Activated T-helper 17 cell treated with anti-CD3 and anti-CD28 coated beads, Interleukin-2, amount 50 U/mL, for 72 hours (primary cell): Measurements from ENCODE around the gene FAF1. TPM values are rescaled to one million over a fixed set of nuclear protein-coding genes. Genes with fewer than 3 reads are reported as not detected.
"Not testable (repeated sequence)": the region's sequence is repeated elsewhere in the genome, so short reads cannot be mapped to it uniquely, and the experiment has no call there.

Experiments
- ATAC-seq: fragments of 150-1000 bp; cut with Tn5 transposase; replicated peaks from 2 replicates; pipeline ENCODE4 v1.10.0; 2021; ENCODE audit warnings: mild to moderate bottlenecking, moderate library complexity
- H3K27ac Mint-ChIP-seq: one replicate; pipeline ENCODE4 v1.8.0; 2022; ENCODE audit warnings: mixed read lengths
- H3K27me3 Mint-ChIP-seq: one replicate; pipeline ENCODE4 v1.8.0; 2022; ENCODE audit warnings: mixed read lengths
- H3K36me3 Mint-ChIP-seq: one replicate; pipeline ENCODE4 v1.8.0; 2022; ENCODE audit warnings: low read depth, mild to moderate bottlenecking, mixed read lengths
- H3K4me1 Mint-ChIP-seq: one replicate; pipeline ENCODE4 v1.8.0; 2022; ENCODE audit warnings: mixed read lengths
- H3K4me3 Mint-ChIP-seq: one replicate; pipeline ENCODE4 v1.8.0; 2022; ENCODE audit warnings: mild to moderate bottlenecking, mixed read lengths
- H3K9me3 Mint-ChIP-seq: one replicate; pipeline ENCODE4 v1.8.0; 2022; ENCODE audit warnings: mixed read lengths
- total RNA-seq, 2 donors: library from RNA; stranded (reverse); gene quantifications; one replicate each; pipeline ENCODE4 v1.2.3, GENCODE V29; 2022

The FAF1 gene
- total RNA-seq, 2 donors from 2014 or later, result 55.5 to 69.7 TPM

DNA sequence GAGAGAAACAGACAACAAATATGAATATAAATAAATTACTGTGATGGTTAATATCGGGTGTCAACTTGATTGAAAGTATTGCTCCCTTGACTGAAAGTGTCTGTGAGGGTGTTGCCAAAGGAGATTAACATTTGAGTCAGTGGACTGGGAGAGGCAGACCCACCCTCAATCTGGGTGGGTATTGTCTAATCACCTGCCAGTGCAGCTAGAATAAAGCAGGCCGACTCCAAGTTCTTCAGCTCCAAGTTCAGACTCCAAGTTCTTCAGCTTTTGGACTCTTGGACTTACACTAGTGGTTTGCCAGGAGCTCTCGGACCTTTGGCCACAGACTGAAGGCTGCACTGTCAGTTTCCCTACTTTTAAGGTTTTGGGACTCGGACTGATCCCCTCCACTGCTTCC lies 232.5 kb downstream of the FAF1 start:
- not testable (repeated sequence) for ATAC-seq, H3K27ac Mint-ChIP-seq, H3K9me3 Mint-ChIP-seq, H3K27me3 Mint-ChIP-seq, H3K4me3 Mint-ChIP-seq
- peaks cover 17% of the 10 kb centered on the region for H3K4me1 Mint-ChIP-seq
- H3K36me3 Mint-ChIP-seq, result peaks cover 11% of the 10 kb centered on the region

DNA sequence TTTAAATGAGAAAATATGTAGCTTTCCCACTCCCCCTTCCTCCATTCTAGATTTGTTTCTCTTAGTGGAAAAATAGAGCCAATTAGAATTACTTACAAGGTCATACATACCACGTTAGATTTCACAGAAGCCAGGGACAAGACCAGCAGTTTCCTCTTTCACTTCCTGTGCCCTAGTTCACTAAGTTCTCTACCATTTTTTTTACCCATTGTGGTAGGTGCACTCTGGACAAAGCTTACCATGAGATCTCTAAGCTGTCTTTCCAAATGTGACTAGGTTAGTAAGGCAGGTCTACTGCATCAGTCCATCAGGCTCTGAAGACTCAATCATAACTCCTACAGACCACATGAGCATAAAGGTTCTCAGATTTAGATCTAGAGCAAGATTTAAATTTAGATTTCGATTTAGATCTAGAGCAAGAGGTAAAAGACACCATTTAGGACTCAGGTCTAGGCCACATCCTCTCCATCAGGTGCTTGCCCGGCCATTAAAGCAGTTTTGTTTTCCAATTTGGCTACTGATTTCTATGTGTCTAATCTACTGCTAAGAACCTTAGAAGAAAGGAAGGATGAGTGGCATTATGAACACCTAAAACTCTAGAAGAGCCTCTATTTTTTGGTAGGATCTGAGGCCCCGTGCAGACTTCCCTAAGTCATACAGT lies 235.3 kb downstream of the FAF1 start:
- ATAC-seq, result peak; percentile 88
- no peaks in the 10 kb centered on the region for H3K9me3 Mint-ChIP-seq
- peaks cover 17% of the 10 kb centered on the region for H3K4me1 Mint-ChIP-seq
- peaks cover 5% of the 10 kb centered on the region for H3K36me3 Mint-ChIP-seq
- H3K4me3 Mint-ChIP-seq, result peak overlapping the region; percentile 59
- H3K27ac Mint-ChIP-seq, result peak overlapping the region; percentile 80
- H3K27me3 Mint-ChIP-seq, result no peaks in the 10 kb centered on the region

DNA sequence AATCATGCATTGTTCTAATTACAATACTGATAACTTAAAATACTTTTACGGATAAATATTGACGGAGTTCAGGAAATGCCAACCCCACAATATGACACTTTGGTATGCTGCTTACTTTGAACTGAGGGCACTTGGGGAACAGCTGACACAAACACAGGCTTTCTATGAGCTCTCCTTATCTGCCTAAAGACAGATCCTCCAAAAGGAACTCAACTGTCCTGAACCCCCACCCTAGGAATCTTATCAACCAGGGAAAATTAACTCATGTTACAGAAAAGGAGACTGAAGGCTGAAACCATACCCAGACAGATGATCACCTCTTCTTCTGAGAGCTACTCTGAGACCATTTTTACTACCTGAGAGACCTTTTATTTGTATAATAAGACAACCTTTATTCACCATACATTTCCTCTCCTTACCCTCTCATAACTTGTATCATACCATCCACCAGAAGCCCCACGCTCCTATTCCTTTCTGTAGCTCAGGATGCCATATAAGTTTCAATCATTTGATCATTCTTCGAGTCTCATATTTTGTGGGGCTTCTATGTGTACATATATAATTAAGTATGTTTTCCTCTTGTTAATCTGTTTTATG lies 239.5 kb downstream of the FAF1 start:
- no peak for ATAC-seq
- no peaks in the 10 kb centered on the region for H3K27me3 Mint-ChIP-seq
- H3K36me3 Mint-ChIP-seq, result no peaks in the 10 kb centered on the region
- H3K4me3 Mint-ChIP-seq, result no peak overlapping the region
- H3K9me3 Mint-ChIP-seq, result no peaks in the 10 kb centered on the region
- peak overlapping the region; percentile 9 for H3K27ac Mint-ChIP-seq
- peaks cover 17% of the 10 kb centered on the region for H3K4me1 Mint-ChIP-seq

DNA sequence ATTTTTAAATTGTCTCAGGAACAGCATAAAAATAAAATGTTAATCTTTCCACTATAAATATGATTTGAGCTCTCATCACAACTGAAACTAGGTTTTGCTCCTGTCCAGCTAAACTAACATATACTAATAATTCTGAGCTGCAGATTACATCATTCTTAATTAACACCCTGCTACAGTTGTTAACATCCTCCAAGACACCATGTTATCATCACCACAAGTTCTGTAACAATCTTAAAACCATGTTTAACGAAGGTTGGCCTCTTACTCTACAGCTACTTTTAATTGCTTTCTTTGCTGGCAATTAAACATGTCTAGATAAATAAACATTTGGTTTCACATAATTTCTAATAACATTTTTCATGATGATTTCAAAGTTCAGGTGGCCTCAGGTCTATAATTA lies 240.9 kb downstream of the FAF1 start:
- ATAC-seq, result no peak
- H3K27me3 Mint-ChIP-seq, result no peaks in the 10 kb centered on the region
- H3K27ac Mint-ChIP-seq, result no peak overlapping the region
- peaks cover 6% of the 10 kb centered on the region for H3K4me1 Mint-ChIP-seq
- H3K9me3 Mint-ChIP-seq, result no peaks in the 10 kb centered on the region
- no peaks in the 10 kb centered on the region for H3K36me3 Mint-ChIP-seq
- H3K4me3 Mint-ChIP-seq, result no peak overlapping the region

DNA sequence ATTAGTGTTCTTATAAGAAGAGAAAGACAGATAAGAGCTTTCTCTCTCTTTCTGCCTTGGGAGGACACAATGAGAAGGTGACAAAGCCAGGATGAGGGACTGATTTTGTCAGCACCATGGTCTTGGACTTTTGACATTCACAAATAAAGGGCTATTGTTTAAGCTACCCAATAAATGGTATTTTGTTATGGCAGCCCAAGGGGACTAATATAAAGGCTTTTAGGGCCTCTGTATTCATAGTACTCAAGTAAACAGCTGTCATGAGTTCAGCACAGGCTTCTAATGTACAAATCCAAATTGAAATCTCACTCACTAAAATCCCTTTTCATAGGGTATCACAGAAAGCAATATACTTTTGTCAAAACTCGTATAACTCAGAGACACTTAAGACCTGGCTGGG lies 242.7 kb downstream of the FAF1 start:
- Mint-ChIP-seq H3K27me3 (no peaks in the 10 kb centered on the region), H3K4me1 (no peaks in the 10 kb centered on the region), H3K27ac (no peak overlapping the region), H3K4me3 (no peak overlapping the region), H3K9me3 (no peaks in the 10 kb centered on the region), H3K36me3 (no peaks in the 10 kb centered on the region)
- ATAC-seq, result no peak

DNA sequence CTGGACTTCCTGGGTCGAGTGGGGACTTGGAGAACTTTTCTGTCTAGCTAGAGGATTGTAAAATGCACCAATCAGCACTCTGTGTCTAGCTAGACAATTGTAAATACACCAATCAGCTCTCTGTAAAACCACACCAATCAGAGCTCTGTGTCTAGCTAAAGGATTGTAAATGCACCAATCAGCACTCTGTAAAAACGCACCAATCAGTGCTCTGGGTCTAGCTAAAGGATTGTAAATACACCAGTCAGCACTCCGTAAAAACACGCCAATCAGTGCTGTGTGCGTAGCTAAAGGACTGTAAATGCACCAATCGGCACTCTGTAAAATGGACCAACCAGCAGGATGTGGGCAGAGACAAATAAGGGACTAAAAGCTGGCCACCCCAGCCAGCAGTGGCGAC lies 243.6 kb downstream of the FAF1 start:
- not testable (repeated sequence) for H3K9me3 Mint-ChIP-seq, H3K27ac Mint-ChIP-seq, H3K4me1 Mint-ChIP-seq

DNA sequence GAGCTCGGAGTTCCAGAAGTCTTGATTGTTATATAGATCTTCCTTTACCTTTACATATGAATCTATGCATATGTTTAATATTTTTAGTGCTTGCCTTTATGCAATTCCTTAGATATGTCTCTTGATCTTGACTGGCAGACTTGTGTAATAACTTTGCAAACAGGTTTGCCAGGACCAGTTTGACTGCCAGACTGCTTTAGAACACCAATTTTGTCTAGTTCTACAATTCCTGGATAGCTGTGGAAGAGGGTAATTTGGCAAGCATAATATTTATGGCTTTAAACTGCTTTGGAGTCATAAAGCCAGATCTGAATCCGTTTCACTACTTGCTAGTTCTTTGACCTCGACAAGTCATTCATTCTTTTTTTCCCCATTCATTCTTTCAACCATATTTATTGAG lies 250.0 kb downstream of the FAF1 start:
- H3K9me3 Mint-ChIP-seq, result no peaks in the 10 kb centered on the region
- no peaks in the 10 kb centered on the region for H3K4me1 Mint-ChIP-seq
- no peak overlapping the region for H3K4me3 Mint-ChIP-seq
- no peaks in the 10 kb centered on the region for H3K27me3 Mint-ChIP-seq
- no peak overlapping the region for H3K27ac Mint-ChIP-seq
- no peaks in the 10 kb centered on the region for H3K36me3 Mint-ChIP-seq
- no peak for ATAC-seq

More for the DNA sequence above, 243.6 kb downstream of the FAF1 start:
- not testable (repeated sequence) for H3K4me3 Mint-ChIP-seq, H3K36me3 Mint-ChIP-seq, H3K27me3 Mint-ChIP-seq, ATAC-seq

DNA sequence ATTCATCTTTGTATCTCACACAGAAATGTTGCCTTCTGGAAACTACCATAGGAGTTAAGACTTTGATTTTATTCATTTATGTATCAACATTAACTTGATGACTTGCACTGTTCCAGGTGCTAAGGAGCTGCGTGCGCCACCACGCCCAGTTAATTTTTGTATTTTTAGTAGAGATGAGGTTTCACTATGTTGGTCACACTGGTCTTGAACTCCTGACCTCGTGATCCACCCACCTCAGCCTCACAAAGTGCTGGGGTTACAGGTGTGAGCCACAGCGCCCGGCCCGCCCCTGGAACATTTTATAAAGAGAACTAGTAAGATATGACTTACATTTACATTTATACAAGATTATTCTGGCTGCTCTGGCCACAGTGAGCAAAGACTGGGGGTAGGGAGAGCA lies 252.2 kb downstream of the FAF1 start:
- H3K36me3 Mint-ChIP-seq, result no peaks in the 10 kb centered on the region
- no peak for ATAC-seq

DNA sequence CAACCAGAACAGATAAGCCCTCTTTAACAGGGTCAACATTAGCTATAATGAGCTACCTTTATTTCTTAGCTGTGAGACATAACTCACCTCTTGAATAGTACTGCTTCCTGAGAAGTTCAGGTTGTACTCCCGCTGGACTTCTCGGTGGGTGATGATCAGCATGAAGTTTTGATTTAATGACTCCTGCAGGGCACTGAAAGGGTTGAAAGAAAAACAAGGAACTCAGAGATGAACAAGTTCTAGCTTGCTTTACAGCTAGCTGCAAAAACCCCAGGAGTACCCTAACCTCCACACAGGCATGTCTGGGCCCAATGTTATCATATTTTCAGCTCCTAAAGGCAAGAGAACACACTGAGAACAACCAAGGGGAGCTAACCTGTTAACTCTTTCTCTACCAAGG lies 254.4 kb downstream of the FAF1 start:
- Mint-ChIP-seq H3K4me1 (no peaks in the 10 kb centered on the region), H3K9me3 (no peaks in the 10 kb centered on the region), H3K27ac (peak overlapping the region; percentile 37), H3K36me3 (peaks cover 8% of the 10 kb centered on the region), H3K27me3 (no peaks in the 10 kb centered on the region), H3K4me3 (no peak overlapping the region)
- no peak for ATAC-seq

More for the DNA sequence above, 252.2 kb downstream of the FAF1 start:
- Mint-ChIP-seq H3K27ac (peak overlapping the region; percentile 1), H3K4me1 (no peaks in the 10 kb centered on the region), H3K27me3 (no peaks in the 10 kb centered on the region), H3K9me3 (no peaks in the 10 kb centered on the region), H3K4me3 (no peak overlapping the region)

DNA sequence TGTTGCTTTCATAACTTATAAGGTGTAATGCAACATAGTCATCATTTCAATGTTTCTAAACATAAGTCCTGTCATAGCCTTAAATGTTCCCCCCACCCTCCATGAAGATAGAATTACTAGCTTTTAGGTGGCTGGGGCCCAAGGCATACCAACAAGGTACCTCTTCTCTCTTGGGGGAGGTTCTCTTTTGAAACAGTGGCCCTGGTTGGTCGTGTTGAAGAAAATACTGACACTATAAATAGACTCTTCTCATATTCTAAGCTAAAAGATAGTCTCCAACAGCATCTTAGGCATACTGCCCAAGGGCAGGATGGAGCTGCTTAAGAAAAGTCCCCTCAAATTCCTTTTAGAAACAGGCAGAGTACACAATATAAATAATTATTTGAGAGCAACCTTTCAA lies 255.0 kb downstream of the FAF1 start:
- Mint-ChIP-seq H3K27ac (no peak overlapping the region), H3K36me3 (peaks cover 8% of the 10 kb centered on the region), H3K4me3 (no peak overlapping the region), H3K4me1 (no peaks in the 10 kb centered on the region), H3K9me3 (no peaks in the 10 kb centered on the region), H3K27me3 (no peaks in the 10 kb centered on the region)
- ATAC-seq, result no peak

DNA sequence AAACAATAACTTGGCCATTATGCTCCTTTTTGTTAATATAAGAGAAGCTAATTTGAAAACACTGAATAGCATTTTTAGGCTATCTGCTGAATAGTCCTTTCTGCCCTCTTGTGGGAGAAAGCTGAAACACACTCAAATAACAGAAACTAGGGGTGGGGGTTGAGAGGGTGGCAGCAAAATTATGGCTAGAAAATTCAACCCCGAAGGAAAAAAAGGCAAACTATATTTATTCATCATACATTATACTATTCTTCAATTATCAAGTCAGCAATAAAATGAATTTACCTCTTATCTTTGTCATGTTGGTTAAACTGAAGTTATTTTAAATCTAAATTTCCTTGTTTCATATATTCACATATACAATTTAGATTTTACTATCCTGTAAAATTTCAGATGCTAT lies 255.9 kb downstream of the FAF1 start:
- Mint-ChIP-seq H3K4me3 (no peak overlapping the region), H3K4me1 (no peaks in the 10 kb centered on the region), H3K27ac (no peak overlapping the region), H3K9me3 (no peaks in the 10 kb centered on the region), H3K36me3 (peaks cover 8% of the 10 kb centered on the region), H3K27me3 (no peaks in the 10 kb centered on the region)
- ATAC-seq, result no peak

DNA sequence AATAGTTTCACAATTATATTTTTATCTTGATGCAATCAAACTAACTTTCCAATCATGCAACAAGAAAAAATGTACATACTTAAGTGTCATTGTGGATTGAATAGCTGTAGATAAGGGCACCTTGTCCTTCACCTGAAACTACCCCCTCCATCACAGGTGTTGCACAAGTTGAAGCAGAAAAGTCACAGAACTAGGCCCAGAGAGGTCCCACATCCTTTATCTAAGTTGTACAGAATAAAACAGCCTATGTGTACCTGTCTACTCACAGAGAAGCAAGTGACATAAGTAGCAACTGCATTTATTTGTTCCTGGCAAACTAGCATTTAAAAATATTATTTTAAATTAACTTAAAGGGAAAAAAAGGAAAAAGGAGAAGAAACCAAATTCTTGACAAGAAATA lies 256.8 kb downstream of the FAF1 start:
- no peaks in the 10 kb centered on the region for H3K4me1 Mint-ChIP-seq
- peaks cover 8% of the 10 kb centered on the region for H3K36me3 Mint-ChIP-seq
- H3K27ac Mint-ChIP-seq, result no peak overlapping the region
- no peak overlapping the region for H3K4me3 Mint-ChIP-seq
- H3K9me3 Mint-ChIP-seq, result no peaks in the 10 kb centered on the region
- H3K27me3 Mint-ChIP-seq, result no peaks in the 10 kb centered on the region
- ATAC-seq, result no peak

DNA sequence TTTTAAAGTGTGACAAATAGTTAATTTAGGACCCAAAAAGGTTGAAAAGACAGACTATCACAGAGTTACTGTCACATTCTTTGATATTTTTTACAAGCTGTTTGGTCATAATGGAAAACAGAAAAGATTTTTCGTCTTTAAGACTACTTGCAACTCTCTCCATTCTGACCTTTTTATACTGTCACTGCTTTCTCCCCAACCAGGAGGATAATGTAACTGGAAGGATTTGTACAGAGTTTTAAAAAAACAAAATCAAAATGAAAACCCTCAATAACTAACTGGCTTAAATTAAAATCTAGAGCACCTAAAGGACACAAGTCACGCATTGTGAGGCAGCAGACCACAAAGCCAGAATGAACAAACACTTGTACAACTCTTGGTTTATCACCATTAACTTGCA lies 257.7 kb downstream of the FAF1 start:
- Mint-ChIP-seq H3K4me3 (no peak overlapping the region), H3K36me3 (peaks cover 8% of the 10 kb centered on the region), H3K27me3 (no peaks in the 10 kb centered on the region), H3K9me3 (no peaks in the 10 kb centered on the region), H3K27ac (no peak overlapping the region), H3K4me1 (no peaks in the 10 kb centered on the region)
- ATAC-seq, result no peak

DNA sequence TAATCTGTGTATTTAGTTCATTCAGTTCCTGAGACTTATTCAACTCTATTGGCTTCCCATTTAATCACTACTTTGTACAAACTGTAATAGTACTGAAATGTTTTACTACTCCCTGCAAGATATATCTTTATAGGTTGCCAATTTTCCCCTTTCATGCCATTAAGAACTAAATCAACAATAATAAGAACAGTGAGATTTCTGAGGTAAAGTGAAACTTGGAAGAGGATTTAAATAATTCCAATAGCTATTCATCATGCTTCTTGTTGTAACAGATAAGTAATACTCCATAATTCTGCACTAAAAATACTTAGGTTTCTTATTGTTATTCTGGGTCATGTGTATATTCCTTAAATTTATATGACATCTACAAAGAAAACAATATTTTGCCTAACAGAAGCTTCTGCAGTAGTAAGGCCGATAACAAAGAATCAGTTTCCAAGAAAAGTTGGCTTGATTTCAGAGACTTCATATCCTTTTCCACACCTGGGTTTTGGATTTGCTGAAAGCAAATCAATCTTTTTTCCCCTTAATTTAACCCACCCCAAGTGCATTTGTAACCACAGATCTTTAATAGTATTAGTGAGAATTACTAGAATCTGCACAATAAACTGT lies 258.3 kb downstream of the FAF1 start:
- Mint-ChIP-seq H3K27me3 (no peaks in the 10 kb centered on the region), H3K27ac (no peak overlapping the region), H3K36me3 (peaks cover 8% of the 10 kb centered on the region), H3K4me1 (no peaks in the 10 kb centered on the region), H3K4me3 (no peak overlapping the region), H3K9me3 (no peaks in the 10 kb centered on the region)
- no peak for ATAC-seq

DNA sequence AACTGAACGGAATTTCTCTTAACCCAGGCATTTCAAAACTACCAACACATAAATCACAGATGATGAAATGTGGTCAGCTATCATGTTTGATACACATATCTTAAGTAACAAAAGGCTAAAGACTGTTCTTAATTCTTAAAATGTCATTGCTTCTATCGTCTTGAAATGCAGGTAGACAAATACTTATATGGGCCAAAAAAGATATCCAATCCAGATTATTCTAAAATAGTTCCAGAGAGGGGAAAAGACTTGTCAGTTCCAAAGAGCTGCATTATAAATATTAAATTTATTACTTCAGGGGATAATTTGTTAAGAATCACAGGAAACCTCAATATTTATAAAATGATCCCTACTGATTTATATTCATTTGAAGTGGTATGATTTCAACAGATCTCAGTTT lies 259.4 kb downstream of the FAF1 start:
- Mint-ChIP-seq H3K4me3 (no peak overlapping the region), H3K9me3 (no peaks in the 10 kb centered on the region), H3K27ac (no peak overlapping the region), H3K4me1 (no peaks in the 10 kb centered on the region), H3K36me3 (peaks cover 8% of the 10 kb centered on the region), H3K27me3 (no peaks in the 10 kb centered on the region)
- ATAC-seq, result no peak
